Measurements from ENCODE around the gene IPCEF1.

GRCh38 chr6:154267508-154268106 lies 89.0 kb downstream of the IPCEF1 start:
- TF ChIP-seq, protein P1, sequence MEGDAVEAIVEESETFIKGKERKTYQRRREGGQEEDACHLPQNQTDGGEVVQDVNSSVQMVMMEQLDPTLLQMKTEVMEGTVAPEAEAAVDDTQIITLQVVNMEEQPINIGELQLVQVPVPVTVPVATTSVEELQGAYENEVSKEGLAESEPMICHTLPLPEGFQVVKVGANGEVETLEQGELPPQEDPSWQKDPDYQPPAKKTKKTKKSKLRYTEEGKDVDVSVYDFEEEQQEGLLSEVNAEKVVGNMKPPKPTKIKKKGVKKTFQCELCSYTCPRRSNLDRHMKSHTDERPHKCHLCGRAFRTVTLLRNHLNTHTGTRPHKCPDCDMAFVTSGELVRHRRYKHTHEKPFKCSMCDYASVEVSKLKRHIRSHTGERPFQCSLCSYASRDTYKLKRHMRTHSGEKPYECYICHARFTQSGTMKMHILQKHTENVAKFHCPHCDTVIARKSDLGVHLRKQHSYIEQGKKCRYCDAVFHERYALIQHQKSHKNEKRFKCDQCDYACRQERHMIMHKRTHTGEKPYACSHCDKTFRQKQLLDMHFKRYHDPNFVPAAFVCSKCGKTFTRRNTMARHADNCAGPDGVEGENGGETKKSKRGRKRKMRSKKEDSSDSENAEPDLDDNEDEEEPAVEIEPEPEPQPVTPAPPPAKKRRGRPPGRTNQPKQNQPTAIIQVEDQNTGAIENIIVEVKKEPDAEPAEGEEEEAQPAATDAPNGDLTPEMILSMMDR (conservative IDR thresholded peaks at IDR 0.05) = no peak
- no peak for TF ChIP-seq ZFX (IDR thresholded peaks at IDR 0.05)
